Astrocyte (in vitro differentiated cells and primary cell): Measurements from ENCODE around the gene HNRNPH2. TPM values are rescaled to one million over a fixed set of nuclear protein-coding genes. Genes with fewer than 3 reads are reported as not detected.
A peak's percentile ranks its signal among the peaks of the same experiment; 100 is the strongest.

ENCODE experiments used
- DNase-seq: peaks from one replicate; pipeline ENCODE4 v3.0.0-alpha.2; 2010; ENCODE audit warnings: low read depth
- FAIRE-seq: peaks from 2 replicates; lab custom pipeline; 2011; peaks lifted over from hg19 to GRCh38; lab: Jason Lieb, UNC
- H2AFZ ChIP-seq: 2 replicates; pipeline ENCODE4 v1.6.0; 2012; ENCODE audit warnings: low read depth, low read length, inconsistent platforms
- H3K27ac ChIP-seq: 2 replicates; pipeline ENCODE4 v1.5.1; 2011; ENCODE audit warnings: low read depth, low read length, inconsistent platforms
- H3K27me3 ChIP-seq: 2 replicates; pipeline ENCODE4 v1.6.0; 2011; ENCODE audit warnings: low read length, inconsistent platforms; ENCODE audit not compliant: insufficient read depth
- H3K36me3 ChIP-seq: 2 replicates; pipeline ENCODE4 v1.5.1; 2011; ENCODE audit warnings: low read length, inconsistent platforms; ENCODE audit not compliant: insufficient read depth
- H3K4me1 ChIP-seq: 2 replicates; pipeline ENCODE4 v1.5.1; 2011; ENCODE audit warnings: low read length, inconsistent platforms; ENCODE audit not compliant: insufficient read depth
- H3K4me2 ChIP-seq: 2 replicates; pipeline ENCODE4 v1.6.0; 2012; ENCODE audit warnings: low read length, inconsistent platforms
- H3K4me3 ChIP-seq: 2 replicates; pipeline ENCODE4 v1.5.1; 2011; ENCODE audit warnings: low read depth, mild to moderate bottlenecking, low read length, inconsistent platforms; ENCODE audit not compliant: insufficient read depth
- H3K79me2 ChIP-seq: 2 replicates; pipeline ENCODE4 v1.6.0; 2012; ENCODE audit warnings: mild to moderate bottlenecking, low read length, inconsistent platforms; ENCODE audit not compliant: insufficient read depth
- H3K9ac ChIP-seq: 2 replicates; pipeline ENCODE4 v1.6.0; 2012; ENCODE audit warnings: mild to moderate bottlenecking, low read length, inconsistent platforms
- H3K9me3 ChIP-seq: 2 replicates; pipeline ENCODE4 v1.5.1; 2012; ENCODE audit warnings: low read depth, mild to moderate bottlenecking, low read length, inconsistent platforms; ENCODE audit not compliant: insufficient read depth
- H4K20me1 ChIP-seq: 2 replicates; pipeline ENCODE4 v1.6.0; 2012; ENCODE audit warnings: low read length, inconsistent platforms; ENCODE audit not compliant: insufficient read depth
- H3K27ac Mint-ChIP-seq: one replicate; pipeline ENCODE4 v1.8.0; 2021; ENCODE audit warnings: mild to moderate bottlenecking, mixed read lengths; ENCODE audit not compliant: unreplicated experiment
- H3K27me3 Mint-ChIP-seq: one replicate; pipeline ENCODE4 v1.8.0; 2021; ENCODE audit warnings: low read depth, mixed read lengths; ENCODE audit not compliant: unreplicated experiment
- H3K36me3 Mint-ChIP-seq: one replicate; pipeline ENCODE4 v1.8.0; 2021; ENCODE audit warnings: low read depth, mixed read lengths; ENCODE audit not compliant: unreplicated experiment
- H3K4me1 Mint-ChIP-seq: one replicate; pipeline ENCODE4 v1.8.0; 2021; ENCODE audit warnings: low read depth, mixed read lengths; ENCODE audit not compliant: unreplicated experiment
- H3K4me3 Mint-ChIP-seq: one replicate; pipeline ENCODE4 v1.8.0; 2021; ENCODE audit warnings: mild to moderate bottlenecking, moderate library complexity, mixed read lengths; ENCODE audit not compliant: unreplicated experiment
- H3K9me3 Mint-ChIP-seq: one replicate; pipeline ENCODE4 v1.8.0; 2021; ENCODE audit warnings: mild to moderate bottlenecking, mixed read lengths; ENCODE audit not compliant: unreplicated experiment
- CTCF ChIP-seq: IDR thresholded peaks from 2 replicates; pipeline ENCODE4 v1.5.1; 2011; ENCODE audit warnings: low read depth, mild to moderate bottlenecking, inconsistent platforms, low read length, moderate library complexity; ENCODE audit not compliant: insufficient read depth
- EZH2 ChIP-seq: IDR thresholded peaks from 2 replicates; pipeline ENCODE4 v1.6.1; 2012; ENCODE audit warnings: mild to moderate bottlenecking, low read length, inconsistent platforms; ENCODE audit not compliant: insufficient read depth
- total RNA-seq: library from RNA; stranded (reverse); gene quantifications from 2 replicates; pipeline ENCODE4 v1.2.1, GENCODE V29; 2021

Gene HNRNPH2
- total RNA-seq, 1 donor from 2014 or later = 48.9 TPM

- no peaks in the 10 kb centered on the region for H3K27me3 ChIP-seq
- H4K20me1 ChIP-seq = no peaks in the 10 kb centered on the region
- H3K9me3 ChIP-seq = no peaks in the 10 kb centered on the region
- H2AFZ ChIP-seq = no peak overlapping the region
- H3K4me1 ChIP-seq = no peaks in the 10 kb centered on the region
- H3K36me3 Mint-ChIP-seq = no peaks in the 10 kb centered on the region
- TF ChIP-seq CTCF (no peak), EZH2 (no peak)
- H3K27ac ChIP-seq = no peak overlapping the region
- H3K4me3 ChIP-seq = no peak overlapping the region
- FAIRE-seq = peak; percentile 76
- no peaks in the 10 kb centered on the region for H3K36me3 ChIP-seq
- H3K9me3 Mint-ChIP-seq = no peaks in the 10 kb centered on the region
- no peaks in the 10 kb centered on the region for H3K79me2 ChIP-seq
- H3K4me3 Mint-ChIP-seq = no peak overlapping the region
- DNase-seq = no peak
- H3K4me2 ChIP-seq = no peak overlapping the region
- no peak overlapping the region for H3K27ac Mint-ChIP-seq
- H3K4me1 Mint-ChIP-seq = no peaks in the 10 kb centered on the region
- H3K27me3 Mint-ChIP-seq = no peaks in the 10 kb centered on the region
- no peak overlapping the region for H3K9ac ChIP-seq
These were observed 52.6 kb downstream of the HNRNPH2 start for GRCh38 chrX:101460669-101461068.

GRCh38 chrX:101462892-101463291, 54.9 kb downstream of the HNRNPH2 start:
- no peaks in the 10 kb centered on the region for H3K36me3 Mint-ChIP-seq
- DNase-seq (no peak), FAIRE-seq (peak; percentile 66)
- Histone ChIP-seq H3K9ac (no peak overlapping the region), H4K20me1 (no peaks in the 10 kb centered on the region), H2AFZ (no peak overlapping the region), H3K36me3 (no peaks in the 10 kb centered on the region), H3K9me3 (no peaks in the 10 kb centered on the region), H3K79me2 (no peaks in the 10 kb centered on the region), H3K4me2 (no peak overlapping the region), H3K4me3 (no peak overlapping the region), H3K27me3 (no peaks in the 10 kb centered on the region), H3K4me1 (no peaks in the 10 kb centered on the region), H3K27ac (no peak overlapping the region)
- H3K27ac Mint-ChIP-seq = no peak overlapping the region
- no peak overlapping the region for H3K4me3 Mint-ChIP-seq
- H3K4me1 Mint-ChIP-seq = no peaks in the 10 kb centered on the region
- TF ChIP-seq CTCF = peak; percentile 20
- TF ChIP-seq EZH2 = no peak
- no peaks in the 10 kb centered on the region for H3K9me3 Mint-ChIP-seq
- no peaks in the 10 kb centered on the region for H3K27me3 Mint-ChIP-seq

Other genes with a start within 250 kb of the HNRNPH2 start
- gene DRP2, start 188.4 kb upstream of the HNRNPH2 start, total RNA-seq = 4.2 and 5.4 TPM in 2 replicates
- gene TAF7L, start 116.9 kb upstream of the HNRNPH2 start, total RNA-seq = 0.27 and 0.29 TPM in 2 replicates
- gene TIMM8A, start 59.5 kb upstream of the HNRNPH2 start, total RNA-seq = 16.7 and 18.5 TPM in 2 replicates
- gene BTK, start 22.0 kb upstream of the HNRNPH2 start, total RNA-seq = 0.43 and 0.79 TPM in 2 replicates
- gene RPL36A, start 17.2 kb upstream of the HNRNPH2 start, total RNA-seq = 185 and 186 TPM in 2 replicates
- gene GLA, start 297 bp upstream of the HNRNPH2 start, total RNA-seq = 48.0 and 51.9 TPM in 2 replicates
- 9.6 and 10.8 TPM in 2 replicates for gene ARMCX4, start 77.2 kb downstream of the HNRNPH2 start, total RNA-seq
- 17.9 and 20.1 TPM in 2 replicates for gene ARMCX1, start 142.3 kb downstream of the HNRNPH2 start, total RNA-seq
- gene ARMCX6, start 209.8 kb downstream of the HNRNPH2 start, total RNA-seq = 68.0 and 71.2 TPM in 2 replicates
- 108 and 109 TPM in 2 replicates for gene ARMCX3, start 214.9 kb downstream of the HNRNPH2 start, total RNA-seq